ENCODE results near the gene HPDL.

HPDL gene

GRCh38 chr1:45291716-45292115 lies 35.0 kb upstream of the HPDL start:
- ATAC-seq, result no peak
- TF ChIP-seq CSRNP3 (CRISPR knock-in tag; IDR thresholded peaks at IDR 0.05), result no peak

GRCh38 chr1:45297666-45298356 lies 28.9 kb upstream of the HPDL start:
- no peak for ATAC-seq
- TF ChIP-seq GLIS3 (CRISPR knock-in tag; IDR thresholded peaks at IDR 0.05) (no peak), CSDC2 (CRISPR knock-in tag; IDR thresholded peaks at IDR 0.05) (no peak), PPARA (CRISPR knock-in tag; IDR thresholded peaks at IDR 0.05; ENCODE audit: borderline replicate concordance) (no peak), ESRRG (CRISPR knock-in tag; IDR thresholded peaks at IDR 0.05) (no peak), ZC3H10 (CRISPR knock-in tag; IDR thresholded peaks at IDR 0.05) (no peak), ZFP30 (CRISPR knock-in tag; IDR thresholded peaks at IDR 0.05) (no peak), OSR1 (CRISPR knock-in tag; IDR thresholded peaks at IDR 0.05) (no peak), ARNTL (CRISPR knock-in tag; IDR thresholded peaks at IDR 0.05; ENCODE audit: borderline replicate concordance, low read depth) (no peak), CREB5 (CRISPR knock-in tag; IDR thresholded peaks at IDR 0.05; ENCODE audit: low read depth) (no peak), RARB (CRISPR knock-in tag; IDR thresholded peaks at IDR 0.05) (no peak), TSHZ2 (CRISPR knock-in tag; IDR thresholded peaks at IDR 0.05) (no peak), ZNF8 (CRISPR knock-in tag; IDR thresholded peaks at IDR 0.05) (no peak)

GRCh38 chr1:45299296-45299695 lies 27.4 kb upstream of the HPDL start:
- ATAC-seq, result no peak
- TF ChIP-seq RARB (CRISPR knock-in tag; IDR thresholded peaks at IDR 0.05) (no peak), ARNTL (CRISPR knock-in tag; IDR thresholded peaks at IDR 0.05; ENCODE audit: borderline replicate concordance, low read depth) (no peak), ZNF565 (CRISPR knock-in tag; conservative IDR thresholded peaks at IDR 0.05; ENCODE audit: low read depth) (no peak), GLIS3 (CRISPR knock-in tag; IDR thresholded peaks at IDR 0.05) (no peak), ZC3H10 (CRISPR knock-in tag; IDR thresholded peaks at IDR 0.05) (no peak), BACH2 (CRISPR knock-in tag; IDR thresholded peaks at IDR 0.05; ENCODE audit: borderline replicate concordance) (no peak), POU6F1 (CRISPR knock-in tag; IDR thresholded peaks at IDR 0.05; ENCODE audit: borderline replicate concordance, low read depth) (no peak), TCF4 (CRISPR knock-in tag; IDR thresholded peaks at IDR 0.05; ENCODE audit: borderline replicate concordance) (no peak), SNAI2 (CRISPR knock-in tag; IDR thresholded peaks at IDR 0.05) (no peak), CSRNP3 (CRISPR knock-in tag; IDR thresholded peaks at IDR 0.05) (no peak), OSR1 (CRISPR knock-in tag; IDR thresholded peaks at IDR 0.05) (no peak), TSHZ2 (CRISPR knock-in tag; IDR thresholded peaks at IDR 0.05) (no peak)

Data from SK-N-SH treated with all-trans-retinoic acid at 6 μM for 48 hours (cell line).